ENCODE results near the gene PGM5.

Gene PGM5

GRCh38 chr9:68446836-68447235 is 90.4 kb downstream of the PGM5 start:
- no peak for DNase-seq

DNA sequence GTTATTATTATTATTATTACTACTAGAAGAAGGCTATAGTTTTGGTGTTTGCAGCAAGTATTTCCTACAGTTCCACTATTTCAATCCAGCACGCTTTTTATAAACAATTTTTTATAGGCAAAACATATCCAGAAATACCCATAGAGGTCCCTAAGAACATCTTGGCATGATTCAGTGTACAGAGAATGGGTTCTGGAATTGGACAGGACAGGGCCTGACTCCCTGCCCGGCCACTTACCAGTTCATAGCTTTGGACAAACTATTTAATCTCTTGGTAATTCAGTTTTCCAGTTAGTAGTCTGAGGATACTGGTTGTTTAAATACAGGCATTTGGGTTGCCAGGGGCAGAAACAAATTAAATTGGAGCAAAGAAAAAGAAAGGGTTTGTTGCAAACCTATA is 91.2 kb downstream of the PGM5 start:
- DNase-seq = no peak

GRCh38 chr9:68454579-68455334 is 98.3 kb downstream of the PGM5 start:
- DNase-seq = no peak

DNA sequence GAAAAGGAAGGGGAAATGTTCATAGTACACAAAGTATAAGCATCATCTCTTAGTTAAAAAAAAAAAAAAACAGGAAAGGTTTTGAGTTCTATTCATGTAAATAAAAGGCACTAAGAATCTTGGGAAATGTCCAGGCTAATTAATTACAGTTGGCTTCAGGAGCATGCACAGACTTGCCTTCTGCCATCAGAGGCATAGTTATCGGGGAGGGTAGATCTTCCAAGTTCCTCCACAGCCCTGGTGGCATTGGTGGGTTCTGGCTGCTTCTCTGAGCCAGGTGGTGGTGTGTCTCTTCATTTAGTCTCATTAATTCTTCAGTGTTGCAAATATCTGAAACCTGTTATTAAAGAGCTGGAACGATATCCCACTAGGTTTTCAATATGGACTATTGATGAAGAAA is 99.0 kb downstream of the PGM5 start:
- DNase-seq = no peak

DNA sequence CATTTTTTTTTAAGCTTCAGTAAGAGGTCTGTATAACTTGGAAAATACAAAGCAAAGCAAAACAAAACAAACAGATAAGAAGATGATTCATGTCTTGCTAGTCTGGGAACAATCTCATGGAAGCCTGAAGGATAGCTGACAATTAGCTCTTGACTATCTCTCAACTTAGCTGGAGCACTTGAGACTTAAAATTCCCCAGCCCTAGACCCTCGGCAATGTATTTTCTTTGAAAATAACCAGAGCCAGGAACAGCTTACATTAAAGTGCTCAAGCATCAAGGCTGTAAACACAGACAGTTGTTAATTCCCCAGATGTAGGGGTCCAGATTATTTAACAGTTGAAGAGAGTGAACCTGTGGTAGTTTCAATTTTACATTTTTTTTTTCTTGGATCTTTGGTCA is 101.4 kb downstream of the PGM5 start:
- DNase-seq = no peak

GRCh38 chr9:68458918-68459317 is 102.5 kb downstream of the PGM5 start:
- no peak for DNase-seq

- no peak for DNase-seq
Measured at GRCh38 chr9:68462105-68462775, 105.8 kb downstream of the PGM5 start.

DNA sequence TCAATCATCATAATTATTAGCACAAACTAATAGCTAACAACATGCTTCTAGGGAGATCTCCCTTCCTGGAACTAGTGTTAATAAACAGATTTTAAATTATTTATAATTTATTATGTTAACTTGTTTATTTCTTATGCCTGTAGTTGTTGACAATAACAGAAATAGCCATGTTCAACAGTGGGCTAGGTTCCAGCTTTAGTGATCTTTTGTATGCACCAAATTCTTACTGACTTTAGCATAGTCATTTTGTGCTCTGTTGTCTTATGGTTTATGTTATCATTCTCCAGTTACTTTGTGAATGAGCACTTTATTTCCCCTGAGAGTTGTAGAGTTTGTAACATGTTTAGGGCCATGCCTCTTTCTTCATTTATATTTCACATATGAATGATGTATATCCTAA is 113.7 kb downstream of the PGM5 start:
- DNase-seq = no peak

GRCh38 chr9:68470634-68471033 is 114.2 kb downstream of the PGM5 start:
- DNase-seq = no peak

GRCh38 chr9:68472119-68472518 is 115.7 kb downstream of the PGM5 start:
- no peak for DNase-seq

GRCh38 chr9:68473790-68474189 is 117.4 kb downstream of the PGM5 start:
- no peak for DNase-seq

- no peak for DNase-seq
Measured at GRCh38 chr9:68476422-68476821, 120.0 kb downstream of the PGM5 start.

GRCh38 chr9:68476847-68477246 is 120.4 kb downstream of the PGM5 start:
- no peak for DNase-seq

DNA sequence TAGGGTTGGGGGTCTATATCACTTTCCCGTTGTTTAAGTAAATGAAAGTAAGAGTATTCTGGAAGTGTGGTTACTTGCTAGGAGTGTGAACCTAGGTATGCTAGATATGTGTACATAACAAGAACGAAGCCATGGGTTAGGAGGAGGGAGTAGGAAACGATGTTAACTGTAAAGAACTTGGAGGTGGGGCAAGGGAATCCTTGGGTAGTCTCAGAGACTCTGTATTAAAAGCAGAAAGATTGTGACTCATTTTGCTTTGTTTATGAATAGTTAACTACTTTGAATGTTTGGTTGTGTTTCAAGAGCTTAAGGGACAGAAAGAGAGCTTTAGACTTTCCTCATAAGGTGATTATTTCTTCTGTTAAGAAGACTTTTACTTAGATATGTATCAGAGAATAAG is 124.4 kb downstream of the PGM5 start:
- DNase-seq = no peak

- DNase-seq = no peak
Measured at GRCh38 chr9:68482548-68482947, 126.1 kb downstream of the PGM5 start.

DNA sequence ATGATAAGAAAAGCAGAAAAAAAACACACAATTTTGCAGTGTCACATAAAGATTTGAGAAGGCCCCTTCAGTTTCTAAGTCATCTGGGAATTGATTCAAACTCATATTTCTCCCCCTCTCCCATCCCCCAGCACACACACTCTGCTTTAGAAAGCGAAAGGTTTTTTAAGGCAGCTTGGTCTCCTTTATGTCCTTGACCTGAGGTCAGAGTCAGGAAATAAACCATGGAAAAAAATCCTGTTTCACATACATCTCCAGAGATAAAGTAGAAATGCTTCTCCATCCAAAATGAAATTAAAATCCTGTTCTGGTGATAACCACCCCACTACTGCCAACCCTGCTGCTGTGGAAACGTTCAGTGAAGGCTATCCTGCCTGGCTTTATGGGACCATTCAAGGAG is 131.7 kb downstream of the PGM5 start:
- DNase-seq = no peak

DNA sequence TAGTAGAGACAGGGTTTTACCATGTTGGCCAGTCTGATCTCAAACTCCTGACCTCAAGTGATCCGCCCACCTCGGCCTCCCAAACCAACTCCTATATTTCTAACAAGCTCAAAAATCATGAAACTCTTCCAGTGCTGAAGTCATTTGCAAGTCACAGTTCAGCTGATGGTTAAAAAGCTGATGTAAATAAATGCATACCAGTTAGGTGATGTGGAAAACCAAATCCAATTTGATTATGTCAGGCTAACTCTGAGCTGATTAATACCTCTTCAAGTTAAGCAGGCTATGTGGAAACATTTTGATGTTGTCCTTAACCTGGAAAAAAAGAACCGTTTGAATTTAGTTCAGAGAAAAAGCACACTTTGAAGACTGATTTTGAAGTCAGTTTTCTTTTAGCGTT is 133.2 kb downstream of the PGM5 start:
- DNase-seq = no peak

DNA sequence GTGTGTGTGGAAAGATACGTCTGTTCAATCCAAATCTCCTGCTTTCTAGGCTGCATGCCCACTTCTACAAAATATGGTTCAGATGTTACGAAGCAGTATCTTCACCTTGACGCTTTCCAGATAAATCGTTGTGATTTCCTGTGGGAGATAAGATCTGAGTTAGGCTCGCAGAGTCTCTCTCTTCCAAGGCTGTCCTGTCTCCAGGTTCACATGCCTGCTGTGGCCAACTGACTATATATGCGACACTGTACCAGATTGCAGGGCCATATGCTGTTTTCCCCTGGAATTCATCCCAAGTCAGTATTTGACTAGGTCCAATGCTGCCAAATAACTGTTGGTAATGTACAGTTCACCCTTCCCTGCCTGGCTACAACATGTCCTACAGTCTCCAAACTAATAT is 136.4 kb downstream of the PGM5 start:
- DNase-seq = no peak

DNA sequence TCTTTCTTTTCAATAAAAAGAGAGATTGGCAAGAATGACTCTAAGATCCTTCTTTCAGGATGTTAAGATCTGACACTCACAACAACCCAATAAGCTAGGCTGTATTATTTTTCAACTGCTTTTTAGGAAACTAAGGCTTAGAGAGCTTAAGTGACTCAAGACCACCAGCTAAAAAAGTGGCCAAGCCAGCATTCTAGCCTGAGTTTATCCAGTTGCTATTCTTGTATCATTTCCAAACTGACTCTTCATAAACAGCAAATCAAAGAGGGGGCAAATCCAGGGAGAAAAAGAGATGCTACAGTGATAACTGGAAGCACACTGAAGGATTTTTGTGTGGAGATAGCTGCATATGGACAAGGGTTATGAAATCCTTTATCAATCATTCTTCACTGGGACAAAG is 137.1 kb downstream of the PGM5 start:
- no peak for DNase-seq

- DNase-seq = no peak
Measured at GRCh38 chr9:68493958-68494577, 137.7 kb downstream of the PGM5 start.

DNA sequence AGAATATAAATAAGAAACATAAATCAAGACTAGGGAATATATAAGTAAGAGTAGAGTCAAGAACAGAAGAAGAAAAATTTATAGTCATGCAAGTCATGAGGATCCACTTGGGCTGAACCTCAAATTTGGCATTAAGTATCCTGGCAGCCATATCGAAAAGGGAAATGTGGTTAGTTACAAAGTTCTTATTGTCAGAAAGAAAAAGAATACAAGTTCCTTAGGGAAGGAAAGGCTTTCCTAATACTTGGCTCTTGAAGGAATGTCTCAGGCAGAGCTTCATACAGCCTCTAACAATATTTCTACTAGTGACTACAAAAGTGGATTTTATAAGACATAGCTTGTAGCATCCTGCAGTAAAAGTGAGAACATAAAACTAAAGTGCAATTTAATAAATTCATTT is 138.8 kb downstream of the PGM5 start:
- DNase-seq = no peak

DNA sequence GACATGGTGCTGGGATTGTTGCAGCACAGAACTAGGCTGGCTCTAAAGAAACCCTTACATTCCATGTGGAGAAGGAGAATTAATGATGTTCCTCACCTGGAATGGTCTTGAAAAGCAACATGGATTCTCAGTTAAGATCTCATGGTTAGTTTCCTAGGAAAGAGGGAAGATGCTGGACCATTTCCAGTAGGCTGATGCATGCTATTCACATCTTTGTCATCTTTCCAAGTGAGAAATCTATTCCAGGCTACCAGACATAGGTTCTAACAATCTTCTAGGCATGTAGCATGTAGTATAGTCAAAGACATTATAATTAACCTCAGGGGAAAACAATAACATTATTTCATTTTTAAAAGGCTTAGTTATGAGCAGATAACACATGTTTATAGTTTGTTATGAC is 139.9 kb downstream of the PGM5 start:
- no peak for DNase-seq

DNA sequence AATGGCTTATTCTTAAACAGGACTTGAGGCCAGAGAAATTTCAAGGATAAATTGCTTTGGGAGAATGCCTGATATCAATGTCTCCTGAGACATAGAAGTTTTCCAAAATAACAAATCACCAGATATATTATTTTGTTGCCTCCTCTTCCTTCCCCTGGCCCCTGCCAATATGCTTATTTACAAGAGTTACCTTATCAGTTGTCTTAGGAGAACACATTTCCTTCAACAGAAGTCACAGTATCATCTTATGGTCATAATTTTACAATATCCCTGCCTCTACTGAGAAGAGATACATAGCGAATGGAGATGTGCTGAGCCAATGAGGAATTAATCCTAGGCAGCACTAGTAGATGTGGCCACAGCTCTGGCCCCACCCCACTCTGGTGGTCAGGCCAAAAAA is 141.2 kb downstream of the PGM5 start:
- no peak for DNase-seq

- no peak for DNase-seq
Measured at GRCh38 chr9:68498816-68499215, 142.4 kb downstream of the PGM5 start.
